Stomach smooth muscle (tissue), 2 donors: ENCODE data around the gene RNF130.
"Not testable (repeated sequence)": the region's sequence is repeated elsewhere in the genome, so short reads cannot be mapped to it uniquely, and the experiment has no call there.

Source experiments
- H3K27ac ChIP-seq: one replicate; pipeline ENCODE4 v1.7.0; 2013; ENCODE audit warnings: mild to moderate bottlenecking, low read length, inconsistent platforms
- H3K27me3 ChIP-seq, 2 donors: one replicate each; pipeline ENCODE4 v1.7.0; 2013; ENCODE audit warnings: low read length in 2 of 2; ENCODE audit not compliant: insufficient read depth in 2 of 2, control insufficient read depth in 1 of 2
- H3K36me3 ChIP-seq, 2 donors: one replicate each; pipeline ENCODE4 v1.7.0; 2013; ENCODE audit warnings: low read length in 2 of 2; ENCODE audit not compliant: control insufficient read depth in 2 of 2, insufficient read depth in 2 of 2
- H3K4me1 ChIP-seq: one replicate; pipeline ENCODE4 v1.7.0; 2013; ENCODE audit warnings: low read length; ENCODE audit not compliant: control insufficient read depth, insufficient read depth
- H3K4me3 ChIP-seq, 2 donors: one replicate each; pipeline ENCODE4 v1.7.0; 2013; ENCODE audit warnings: low read length in 2 of 2
- H3K9ac ChIP-seq, 2 donors: one replicate each; pipeline ENCODE4 v1.7.0; 2013; ENCODE audit warnings: low read length in 2 of 2, mild to moderate bottlenecking in 1 of 2
- H3K9me3 ChIP-seq, 2 donors: one replicate each; pipeline ENCODE4 v1.7.0; 2013; ENCODE audit warnings: low read length in 2 of 2; ENCODE audit not compliant: control insufficient read depth in 2 of 2
- donor health status: healthy.
- donor health status: Pancreatic carcinoma.

Gene RNF130

DNA sequence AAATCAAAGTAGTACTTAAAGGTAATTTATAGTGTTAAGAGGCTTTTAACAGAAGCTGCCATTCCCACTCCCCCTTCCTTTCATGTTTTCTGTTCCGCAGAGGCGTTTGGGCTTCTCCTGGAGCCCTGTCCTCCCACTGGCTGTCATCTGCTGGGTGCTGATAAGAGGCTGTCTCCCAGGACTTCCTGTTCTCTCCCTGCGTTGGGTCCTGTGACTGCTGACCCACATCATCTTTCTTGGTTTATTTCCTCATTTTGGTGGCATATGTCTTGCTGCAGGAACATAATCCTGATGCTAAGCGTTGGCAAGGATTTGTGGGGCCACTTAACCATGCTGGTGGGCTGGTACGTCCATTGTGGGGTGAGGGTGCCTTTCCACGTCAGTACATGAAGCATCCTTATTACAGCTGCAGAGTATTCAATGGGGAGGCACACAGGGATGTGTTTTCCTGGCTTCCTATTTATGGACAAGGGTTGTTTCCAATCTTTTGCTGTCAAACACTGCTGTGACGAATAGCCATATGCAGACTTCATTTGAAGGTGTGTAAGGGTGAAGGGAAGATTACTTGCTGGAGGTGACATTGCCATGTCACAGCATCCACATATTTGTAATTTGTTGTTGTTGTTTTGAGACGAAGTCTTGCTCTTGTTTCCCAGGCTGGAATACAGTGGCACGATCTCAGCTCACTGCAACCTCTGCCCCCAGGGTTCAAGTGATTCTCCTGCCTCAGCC, 22.3 kb upstream of the RNF130 start:
- Histone ChIP-seq H3K4me1 (peaks cover 6% of the 10 kb centered on the region), H3K4me3 (no peak overlapping the region), H3K27ac (no peak overlapping the region), H3K27me3 (peaks cover 0 to 3% of the 10 kb centered on the region in 2 donors), H3K36me3 (no peaks in the 10 kb centered on the region), H3K9me3 (no peaks in the 10 kb centered on the region), H3K9ac (no peak overlapping the region)

DNA sequence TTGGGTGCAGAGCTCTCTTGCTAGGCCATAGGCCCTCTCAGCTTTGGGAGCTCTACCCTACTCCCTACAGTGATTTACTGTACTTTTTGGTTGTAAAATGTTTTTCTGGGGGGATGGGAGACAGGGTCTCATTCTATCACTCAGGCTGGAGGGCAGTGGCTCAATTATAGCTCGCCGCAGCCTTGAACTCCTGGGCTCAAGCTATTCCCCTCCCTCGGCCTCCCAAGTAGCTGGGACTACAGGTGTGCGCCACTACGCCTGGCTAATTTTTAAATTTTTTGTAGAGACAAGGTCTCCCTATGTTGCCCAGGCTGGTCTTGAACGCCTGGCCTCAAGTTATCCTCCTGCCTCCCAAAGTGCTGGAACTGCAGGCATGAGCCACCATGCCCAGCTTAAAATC, 21.7 kb upstream of the RNF130 start:
- Histone ChIP-seq H3K36me3 (no peaks in the 10 kb centered on the region), H3K27me3 (peaks cover 0 to 3% of the 10 kb centered on the region in 2 donors), H3K9ac (no peak overlapping the region), H3K4me1 (peaks cover 6% of the 10 kb centered on the region), H3K9me3 (no peaks in the 10 kb centered on the region), H3K27ac (no peak overlapping the region), H3K4me3 (no peak overlapping the region)

DNA sequence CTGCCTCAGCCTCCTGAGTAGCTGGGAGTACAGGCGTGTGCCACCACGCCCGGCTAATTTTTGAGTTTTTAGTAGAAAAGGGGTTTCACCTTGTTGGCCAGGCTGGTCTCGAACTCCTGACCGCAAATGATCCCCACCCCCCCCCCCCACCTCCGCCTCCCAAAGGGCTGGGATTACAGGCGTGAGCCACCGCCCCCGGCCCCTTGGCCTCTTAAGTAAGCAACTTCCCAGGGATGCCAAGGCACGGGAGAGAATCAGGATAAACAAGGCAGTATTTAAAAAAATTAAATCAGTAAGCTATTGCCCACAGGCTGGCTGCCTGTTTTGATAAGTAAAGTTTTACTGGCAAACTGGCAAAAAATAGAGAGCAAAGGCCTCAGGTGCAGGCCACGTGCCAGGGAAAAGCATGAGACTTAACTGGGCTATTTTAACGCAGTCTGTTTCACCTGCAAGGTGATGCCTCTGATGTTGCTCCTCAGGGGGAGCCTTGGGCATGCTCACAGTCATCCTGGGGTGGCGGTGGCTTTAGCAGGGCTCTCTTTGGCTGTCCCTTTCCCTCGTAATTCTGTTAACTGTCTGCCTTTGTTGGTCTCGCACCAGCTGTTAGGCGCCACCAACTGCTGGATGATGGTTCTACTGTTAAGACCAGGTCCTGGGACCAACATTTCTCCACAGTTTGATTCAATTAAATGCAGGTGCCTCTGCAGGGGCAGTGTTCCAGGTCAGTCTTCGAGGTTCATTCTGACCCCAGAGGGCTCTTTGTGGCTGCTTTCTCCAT, 19.4 kb upstream of the RNF130 start:
- no peaks in the 10 kb centered on the region for H3K27me3 ChIP-seq
- peaks cover 6% of the 10 kb centered on the region for H3K4me1 ChIP-seq
- no peak overlapping the region for H3K27ac ChIP-seq
- H3K36me3 ChIP-seq = no peaks in the 10 kb centered on the region
- H3K4me3 ChIP-seq = peak overlapping the region; percentile 45 to 77
- H3K9ac ChIP-seq = peak overlapping the region in 1 of 2 donors; percentile 13
- H3K9me3 ChIP-seq = no peaks in the 10 kb centered on the region

DNA sequence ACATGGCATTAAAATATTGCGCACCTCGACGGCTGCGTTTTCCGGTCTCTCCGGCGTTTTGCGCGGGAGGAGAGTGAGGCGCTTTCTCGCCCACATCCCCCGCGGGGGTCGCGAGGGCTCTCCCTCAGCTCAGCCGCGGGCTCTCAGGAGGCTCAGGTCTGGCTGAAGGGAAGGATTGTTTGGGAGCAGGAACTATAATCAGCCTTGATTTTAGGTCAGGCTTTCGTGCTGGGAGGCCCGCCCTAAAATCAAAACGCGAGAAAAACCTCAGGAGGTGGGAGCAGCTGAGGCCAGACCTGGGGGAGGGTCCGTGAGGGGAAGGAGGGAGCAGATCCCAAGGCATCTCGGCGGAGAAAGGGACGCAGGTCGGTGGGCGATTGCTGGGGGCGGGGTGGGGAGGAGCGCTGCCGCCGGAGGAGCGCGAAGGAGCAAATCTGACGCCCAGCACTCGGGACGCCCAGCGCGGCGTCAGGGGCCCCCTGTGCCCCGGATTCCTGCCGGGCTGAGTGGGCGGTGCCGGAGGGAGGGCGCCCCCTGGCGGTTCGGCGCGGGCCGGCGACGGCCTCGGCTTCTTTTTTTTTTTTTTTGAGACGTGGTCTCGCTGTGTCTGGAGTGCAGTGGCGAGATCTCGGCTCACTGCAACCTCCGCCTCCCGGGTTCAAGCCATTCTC, 18.7 kb upstream of the RNF130 start:
- H3K9ac ChIP-seq = peak overlapping the region; percentile 51 to 74

DNA sequence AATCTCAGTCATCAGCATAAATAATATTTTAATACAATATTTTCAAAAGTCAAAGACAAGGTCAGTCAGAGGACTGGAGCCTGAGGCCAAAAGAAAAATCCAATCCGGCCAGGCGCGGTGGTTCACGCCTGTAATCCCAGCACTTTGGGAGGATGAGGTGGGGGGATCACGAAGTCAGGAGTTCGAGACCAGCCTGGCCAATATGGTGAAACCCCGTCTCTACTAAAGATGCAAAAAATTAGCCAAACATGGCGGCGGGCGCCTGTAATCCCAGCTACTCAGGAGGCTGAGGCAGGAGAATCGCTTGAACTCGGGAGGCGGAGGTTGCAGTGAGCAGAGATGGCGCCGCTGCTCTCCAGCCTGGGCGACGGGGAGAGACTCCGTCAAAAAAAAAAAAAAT, 18.1 kb upstream of the RNF130 start:
- peak overlapping the region in 1 of 2 donors; percentile 77 for H3K4me3 ChIP-seq
- not testable (repeated sequence) for H3K27ac ChIP-seq, H3K9me3 ChIP-seq, H3K4me1 ChIP-seq, H3K27me3 ChIP-seq, H3K36me3 ChIP-seq, H3K9ac ChIP-seq

More for the DNA sequence above, 18.7 kb upstream of the RNF130 start:
- Histone ChIP-seq H3K9me3 (no peaks in the 10 kb centered on the region), H3K27me3 (no peaks in the 10 kb centered on the region), H3K36me3 (no peaks in the 10 kb centered on the region), H3K4me3 (peak overlapping the region; percentile 45 to 77), H3K27ac (peak overlapping the region; percentile 58), H3K4me1 (peaks cover 6% of the 10 kb centered on the region)

DNA sequence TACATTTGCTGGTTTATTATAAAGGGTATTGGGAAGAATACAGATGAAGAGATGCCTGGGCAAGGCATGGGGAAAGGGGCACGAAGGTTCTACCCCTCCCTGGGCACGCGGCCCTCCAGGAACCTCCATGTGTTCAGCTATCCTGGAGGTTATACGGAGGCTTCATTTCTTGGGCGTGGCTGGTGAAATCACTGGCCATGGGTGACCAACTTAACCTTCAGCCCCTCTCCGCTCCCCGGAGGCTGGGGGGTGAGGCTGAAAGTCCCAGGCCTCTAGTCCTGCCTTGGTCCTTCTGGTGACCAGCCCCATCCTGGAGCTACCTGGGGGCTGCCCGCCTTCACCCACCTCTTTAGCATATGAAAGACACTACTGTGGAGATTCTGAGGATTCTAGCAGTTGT, 17.0 kb upstream of the RNF130 start:
- no peak overlapping the region for H3K27ac ChIP-seq
- H3K4me3 ChIP-seq = no peak overlapping the region
- H3K9ac ChIP-seq = no peak overlapping the region
- H3K36me3 ChIP-seq = no peaks in the 10 kb centered on the region
- no peaks in the 10 kb centered on the region for H3K27me3 ChIP-seq
- peaks cover 6% of the 10 kb centered on the region for H3K4me1 ChIP-seq
- H3K9me3 ChIP-seq = no peaks in the 10 kb centered on the region

DNA sequence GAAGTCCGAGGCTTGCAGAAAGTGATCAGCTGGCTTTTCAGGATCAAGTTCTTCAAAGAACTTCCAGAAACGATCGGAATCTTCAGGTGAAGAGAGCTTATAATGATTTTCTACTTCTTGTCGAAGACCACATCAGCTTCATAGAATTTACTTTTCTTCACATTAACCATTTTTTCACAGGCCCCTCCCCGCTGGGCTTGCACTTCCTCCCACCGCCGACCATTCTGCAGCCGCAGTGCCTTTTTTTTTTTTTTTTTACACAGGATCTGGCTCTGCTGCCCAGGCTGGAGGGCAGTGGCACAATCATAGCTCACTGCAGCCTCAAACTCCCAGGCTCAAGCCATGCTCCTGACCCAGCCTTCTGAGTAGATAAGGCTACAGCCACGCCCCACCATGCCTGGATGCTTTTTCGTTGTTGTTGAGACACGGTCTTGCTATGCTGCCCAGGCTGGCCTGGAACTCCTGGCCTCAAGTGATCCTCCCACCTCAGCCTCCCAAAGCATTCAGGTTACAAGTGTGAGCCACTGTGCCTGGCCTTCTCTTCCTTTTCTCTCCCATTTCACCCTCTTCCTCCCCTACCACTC, 15.3 kb upstream of the RNF130 start:
- no peaks in the 10 kb centered on the region for H3K36me3 ChIP-seq
- H3K27me3 ChIP-seq = peaks cover 0 to 2% of the 10 kb centered on the region in 2 donors
- peaks cover 6% of the 10 kb centered on the region for H3K4me1 ChIP-seq
- no peak overlapping the region for H3K27ac ChIP-seq
- no peak overlapping the region for H3K4me3 ChIP-seq
- no peak overlapping the region for H3K9ac ChIP-seq
- no peaks in the 10 kb centered on the region for H3K9me3 ChIP-seq

DNA sequence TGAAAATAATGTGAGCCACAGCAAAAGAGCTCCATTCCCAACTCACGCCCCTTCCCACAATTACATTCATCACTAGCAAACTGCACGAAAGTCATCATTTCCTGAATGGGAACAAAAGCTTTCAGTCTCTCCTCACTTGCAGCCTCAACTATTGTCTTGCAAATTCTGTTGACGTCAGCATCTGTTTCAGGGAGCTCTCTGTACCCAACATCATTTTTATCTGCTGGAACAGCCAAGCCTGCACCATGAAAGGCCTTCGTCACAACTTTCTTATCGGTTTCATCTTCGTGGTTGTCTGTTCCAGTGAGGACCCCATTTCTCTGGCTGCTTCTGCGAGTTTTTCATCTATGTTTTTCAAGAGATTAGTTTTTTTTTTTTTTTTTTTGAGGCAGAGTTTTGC, 14.3 kb upstream of the RNF130 start:
- H3K9ac ChIP-seq = no peak overlapping the region
- H3K9me3 ChIP-seq = no peaks in the 10 kb centered on the region
- no peak overlapping the region for H3K4me3 ChIP-seq
- peaks cover 0 to 2% of the 10 kb centered on the region in 2 donors for H3K27me3 ChIP-seq
- no peaks in the 10 kb centered on the region for H3K36me3 ChIP-seq
- peaks cover under 1% of the 10 kb centered on the region for H3K4me1 ChIP-seq
- no peak overlapping the region for H3K27ac ChIP-seq

DNA sequence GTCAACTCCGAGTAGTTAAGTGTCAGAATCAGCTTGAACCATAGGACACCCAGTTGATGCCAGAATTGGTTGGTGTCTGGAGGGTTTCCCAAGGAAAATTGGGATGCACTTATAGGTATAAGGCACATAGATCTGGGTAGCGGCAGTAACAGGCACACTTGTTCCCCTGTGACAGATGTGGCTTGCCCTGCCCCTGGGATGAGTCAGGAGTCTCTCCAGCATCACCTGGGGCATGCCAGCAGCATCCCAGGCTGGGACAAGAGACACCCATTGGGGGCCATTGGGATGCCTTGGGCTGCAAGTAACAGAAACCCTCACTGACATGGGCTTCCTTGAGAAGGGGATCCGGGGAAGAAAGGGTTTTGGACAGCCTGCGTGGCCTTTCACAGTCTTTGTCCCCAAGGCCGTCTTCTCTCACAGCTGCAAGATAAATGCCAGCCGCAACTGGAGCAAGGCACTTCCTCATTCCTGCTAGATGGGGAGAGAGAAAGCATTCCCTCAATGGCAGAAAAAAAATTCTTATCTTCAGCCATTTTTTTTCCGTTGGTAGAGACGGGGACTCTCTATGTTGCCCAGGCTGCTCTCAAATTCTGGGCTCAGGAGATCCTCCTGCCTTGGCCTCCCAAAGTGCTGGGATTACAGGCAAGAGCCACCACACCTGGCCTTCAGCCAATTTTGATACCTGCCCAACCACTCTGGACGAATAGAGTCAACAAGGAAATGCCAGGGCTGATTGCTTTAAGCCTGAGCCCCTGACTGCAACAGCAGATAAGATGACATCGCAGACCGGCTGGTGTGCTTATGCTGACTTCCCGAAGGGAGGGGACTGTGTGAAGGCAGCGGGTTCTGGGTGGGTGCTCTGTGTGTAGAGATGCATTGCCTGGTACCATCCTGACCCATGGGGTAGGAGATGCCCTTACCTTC, 13.3 kb upstream of the RNF130 start:
- Histone ChIP-seq H3K9me3 (no peaks in the 10 kb centered on the region), H3K4me3 (no peak overlapping the region), H3K9ac (no peak overlapping the region), H3K27me3 (peaks cover 0 to 2% of the 10 kb centered on the region in 2 donors), H3K36me3 (no peaks in the 10 kb centered on the region), H3K27ac (no peak overlapping the region), H3K4me1 (no peaks in the 10 kb centered on the region)
